AG04450 (cell line): Measurements from ENCODE around the gene SH2D3C. TPM values are rescaled to one million over a fixed set of nuclear protein-coding genes. Genes with fewer than 3 reads are reported as not detected.

ENCODE experiments used
- CTCF ChIA-PET: fragments of 300-600, 350-600 bp; formaldehyde crosslinking; extraction: SDS; loops from one replicate; lab custom pipeline; 2022; ENCODE audit warnings: antibody characterized with exemption, inconsistent platforms; lab: Charles Lee
- POLR2A ChIA-PET: fragments of 350-600 bp; formaldehyde crosslinking; extraction: SDS; loops from one replicate; lab custom pipeline; 2021; ENCODE audit warnings: antibody characterized with exemption, inconsistent platforms; lab: Yijun Ruan, JAX
- DNase-seq: peaks from one replicate; pipeline ENCODE4 v3.0.0-alpha.2; 2011; ENCODE audit warnings: low read depth, low spot score
- H3K27ac ChIP-seq: one replicate; pipeline ENCODE4 v1.5.1; 2012; ENCODE audit warnings: low read depth, low read length, control low read depth
- H3K27me3 ChIP-seq: one replicate; pipeline ENCODE4 v1.6.0; 2012; ENCODE audit warnings: low read length; ENCODE audit not compliant: control insufficient read depth, insufficient read depth
- H3K4me3 ChIP-seq: 2 replicates; pipeline ENCODE4 v1.5.1; 2011; ENCODE audit warnings: mild to moderate bottlenecking, low read depth, low read length, control low read depth
- H3K9me3 ChIP-seq: 2 replicates; pipeline ENCODE4 v1.5.1; 2012; ENCODE audit warnings: low read length; ENCODE audit not compliant: control insufficient read depth, insufficient read depth
- CTCF ChIP-seq: IDR thresholded peaks from 2 replicates; pipeline ENCODE4 v1.5.1; 2011; ENCODE audit warnings: low read depth, low read length, control low read depth, inconsistent platforms
- polyA plus RNA-seq: library from polyadenylated mRNA; depleted of rRNA; stranded (reverse); fragments of >200 nt; gene quantifications from 2 replicates; pipeline ENCODE4 v1.2.3, GENCODE V29; 2011

Gene SH2D3C
- polyA plus RNA-seq, 1 experiment, result not detected

- no peaks in the 10 kb centered on the region for H3K27me3 ChIP-seq
- CTCF ChIA-PET, result interaction anchor here (1.2 kb wide), 1 partner anchor 122 kb away, joined by 3 read pairs; no protein-coding TSS in a partner anchor
- TF ChIP-seq CTCF, result no peak
- H3K4me3 ChIP-seq, result no peak overlapping the region
- no peak for DNase-seq
- H3K9me3 ChIP-seq, result no peaks in the 10 kb centered on the region; the same call in 1 of the 2 replicates
- no peak overlapping the region for H3K27ac ChIP-seq
- POLR2A ChIA-PET, result interaction anchor here (0.6 kb wide), 1 partner anchor 67 kb away, joined by 3 read pairs; no protein-coding TSS in a partner anchor
Observed at GRCh38 chr9:127729522-127730256, 48.8 kb downstream of the SH2D3C start.

- CTCF ChIA-PET, result interaction anchor here (0.9 kb wide), 1 partner anchor 139 kb away, joined by 4 read pairs; no protein-coding TSS in a partner anchor
- no peak for DNase-seq
- Histone ChIP-seq H3K27me3 (no peaks in the 10 kb centered on the region), H3K27ac (no peak overlapping the region), H3K4me3 (no peak overlapping the region), H3K9me3 (no peaks in the 10 kb centered on the region; the same call in 1 of the 2 replicates)
- no peak for TF ChIP-seq CTCF
- POLR2A ChIA-PET, result interaction anchor here (1.1 kb wide), 1 partner anchor 42 kb away, joined by 3 read pairs; no protein-coding TSS in a partner anchor
Observed at GRCh38 chr9:127728808-127729207, 49.7 kb downstream of the SH2D3C start.

DNA sequence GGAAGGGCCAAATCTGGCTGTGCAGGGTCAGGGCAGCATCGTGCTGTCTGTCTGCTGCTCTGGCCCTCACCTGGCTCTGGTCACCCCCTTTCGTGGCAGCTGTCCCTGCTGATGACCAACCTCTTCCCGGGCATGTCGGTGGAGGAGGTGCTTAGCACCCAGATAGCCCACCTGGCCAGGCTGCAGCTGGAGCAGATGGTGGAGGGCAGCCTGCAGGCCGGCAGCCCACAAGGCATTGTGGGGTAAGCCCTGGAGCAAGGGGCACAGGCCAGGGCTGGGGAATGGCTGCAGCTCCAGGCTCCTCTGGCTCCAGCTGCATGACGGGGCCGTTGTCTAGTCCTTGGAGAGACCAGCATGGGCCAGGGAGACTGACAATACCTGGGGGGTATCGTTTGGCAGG is 51.6 kb downstream of the SH2D3C start:
- POLR2A ChIA-PET, result no interaction called here
- no peak overlapping the region for H3K4me3 ChIP-seq
- CTCF ChIA-PET, result no interaction called here

DNA sequence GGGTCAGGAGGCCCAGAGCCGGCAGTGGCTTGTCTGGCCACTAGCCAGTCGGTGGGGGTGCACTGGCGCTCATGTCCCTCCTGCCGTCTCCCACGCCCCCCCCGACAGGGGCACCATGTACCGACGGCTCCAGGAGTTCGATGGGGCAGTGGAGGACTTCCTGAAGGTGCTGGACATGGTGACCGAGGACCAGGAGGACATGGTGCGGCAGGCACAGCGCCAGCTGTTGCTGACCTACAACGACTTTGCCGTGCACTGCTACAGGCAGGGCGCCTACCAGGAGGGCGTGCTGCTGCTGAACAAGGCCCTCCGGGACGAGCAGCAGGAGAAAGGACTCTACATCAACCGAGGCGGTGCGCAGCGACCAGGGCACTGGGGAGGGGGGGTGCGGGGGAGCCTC is 54.5 kb downstream of the SH2D3C start:
- no peak for TF ChIP-seq CTCF
- POLR2A ChIA-PET, result interaction anchor here (0.8 kb wide), 1 partner anchor 153 kb away, joined by 4 read pairs; no protein-coding TSS in a partner anchor
- CTCF ChIA-PET, result interaction anchor here (1.7 kb wide), 1 partner anchor 11 kb away, joined by 11 read pairs; the partner anchor contains the start of gene TOR2A

More for the DNA sequence above, 51.6 kb downstream of the SH2D3C start:
- Histone ChIP-seq H3K27me3 (no peaks in the 10 kb centered on the region), H3K27ac (no peak overlapping the region), H3K9me3 (no peaks in the 10 kb centered on the region; the same call in 1 of the 2 replicates)
- TF ChIP-seq CTCF, result no peak
- DNase-seq, result no peak

DNA sequence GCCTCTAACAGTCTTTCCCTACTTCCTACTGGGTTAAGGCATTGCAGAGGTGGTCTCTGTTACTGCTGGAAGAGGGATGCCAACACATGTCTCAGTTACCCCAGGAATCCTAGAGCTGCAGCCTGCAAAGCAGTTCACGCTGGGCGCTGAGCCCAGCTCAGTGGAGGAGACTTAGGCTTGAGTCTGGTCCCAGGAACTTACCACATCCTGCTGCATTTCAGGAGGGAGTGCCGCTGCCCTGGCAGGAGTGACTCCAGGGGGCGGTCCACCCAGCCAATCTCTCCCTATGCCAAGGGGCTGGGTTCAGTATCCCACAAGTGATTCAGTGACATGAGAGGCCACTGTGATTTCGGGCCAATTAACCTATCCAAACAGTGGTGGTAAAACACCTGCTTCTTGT is 55.0 kb downstream of the SH2D3C start:
- ChIA-PET POLR2A (interaction anchor here (0.5 to 0.7 kb wide), 2 partner anchors 11 to 79 kb away, joined by 3 read pairs; partner anchors contain the start of gene FPGS), CTCF (interaction anchor here (0.7 to 1.7 kb wide), 2 partner anchors 11 to 133 kb away, joined by 3 to 11 read pairs; partner anchors contain the start of gene TOR2A)
- 0 out of 2 replicates have a peak, but pooled peaks have one; percentile 9 for TF ChIP-seq CTCF
- Histone ChIP-seq H3K27ac (no peak overlapping the region), H3K4me3 (no peak overlapping the region), H3K27me3 (no peaks in the 10 kb centered on the region), H3K9me3 (no peaks in the 10 kb centered on the region; the same call in 1 of the 2 replicates)
- DNase-seq, result peak; percentile 21

More for the DNA sequence above, 54.5 kb downstream of the SH2D3C start:
- H3K27ac ChIP-seq, result no peak overlapping the region
- H3K9me3 ChIP-seq, result no peaks in the 10 kb centered on the region; the same call in 1 of the 2 replicates
- no peaks in the 10 kb centered on the region for H3K27me3 ChIP-seq
- H3K4me3 ChIP-seq, result no peak overlapping the region
- no peak for DNase-seq
